Muscle of arm (tissue), 12 donors: ENCODE measurements around the gene AGBL4. TPM values are rescaled to one million over a fixed set of nuclear protein-coding genes. Genes with fewer than 3 reads are reported as not detected.

Experiments
- DNase-seq: peaks from one replicate; pipeline ENCODE4 v3.0.0-alpha.2; 2013
- polyA plus RNA-seq, 12 donors: library from polyadenylated mRNA; unstranded; fragments of 120-200 nt; gene quantifications; one replicate each; pipeline ENCODE4 v1.2.1, GENCODE V29; 2013; ENCODE audit not compliant: insufficient read length in 12 of 12

AGBL4 gene
- polyA plus RNA-seq, 12 donors = 0.12 to 0.72 (median 0.21) TPM; not detected in 2

DNA sequence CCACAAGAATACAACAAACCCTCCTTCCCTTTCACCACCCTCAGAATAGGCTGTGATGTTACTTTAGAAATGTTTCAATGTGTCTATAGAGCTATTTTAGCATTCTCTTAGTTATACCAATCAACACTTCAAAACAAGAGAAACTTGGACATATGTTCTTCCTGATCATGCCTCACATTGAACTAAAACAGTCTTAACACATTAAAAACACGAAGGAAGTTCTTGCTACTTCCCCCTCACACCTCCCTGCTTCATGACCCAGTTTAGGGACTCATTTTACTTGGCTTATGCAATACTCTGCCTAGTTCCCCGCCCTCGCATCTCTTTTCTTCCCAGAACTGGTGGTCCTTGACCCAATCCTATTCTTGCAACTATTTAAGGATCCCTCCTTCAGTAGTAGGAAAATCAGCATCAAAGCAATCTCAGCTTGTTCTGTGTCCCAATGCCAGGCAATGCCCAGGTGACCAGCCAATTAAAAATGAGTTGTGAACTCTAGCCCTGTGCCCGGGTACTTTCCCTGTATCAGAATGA is 838.2 kb downstream of the AGBL4 start:
- DNase-seq = no peak

GRCh38 chr1:49183489-49183888 is 840.3 kb downstream of the AGBL4 start:
- DNase-seq = no peak

GRCh38 chr1:49181033-49181432 is 842.7 kb downstream of the AGBL4 start:
- DNase-seq = no peak

GRCh38 chr1:49171941-49172593 is 851.7 kb downstream of the AGBL4 start:
- no peak for DNase-seq

- DNase-seq = no peak
Observed at GRCh38 chr1:49166031-49166430, 857.7 kb downstream of the AGBL4 start.

- no peak for DNase-seq
Observed at GRCh38 chr1:49163031-49163430, 860.7 kb downstream of the AGBL4 start.

DNA sequence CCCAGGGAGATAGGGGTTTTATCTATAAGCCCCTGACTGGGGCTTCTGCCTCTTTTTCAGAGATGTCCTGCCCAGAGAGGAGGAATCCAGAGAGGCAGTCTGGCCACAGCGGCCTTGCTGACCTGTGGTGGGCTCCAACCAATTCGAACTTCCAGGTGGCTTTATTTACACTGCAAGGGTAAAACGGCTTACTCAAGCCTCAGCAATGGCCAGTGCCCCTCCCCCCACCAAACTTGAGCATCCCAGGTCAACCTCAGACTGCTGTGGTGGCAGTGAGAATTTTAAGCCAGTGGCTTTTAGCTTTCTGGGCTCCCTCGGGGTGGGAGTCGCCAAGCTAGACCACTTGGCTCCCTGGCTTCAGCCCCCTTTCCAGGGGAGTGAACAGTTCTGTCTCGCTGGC is 863.1 kb downstream of the AGBL4 start:
- no peak for DNase-seq

GRCh38 chr1:49136738-49137251 is 887.0 kb downstream of the AGBL4 start:
- no peak for DNase-seq

DNA sequence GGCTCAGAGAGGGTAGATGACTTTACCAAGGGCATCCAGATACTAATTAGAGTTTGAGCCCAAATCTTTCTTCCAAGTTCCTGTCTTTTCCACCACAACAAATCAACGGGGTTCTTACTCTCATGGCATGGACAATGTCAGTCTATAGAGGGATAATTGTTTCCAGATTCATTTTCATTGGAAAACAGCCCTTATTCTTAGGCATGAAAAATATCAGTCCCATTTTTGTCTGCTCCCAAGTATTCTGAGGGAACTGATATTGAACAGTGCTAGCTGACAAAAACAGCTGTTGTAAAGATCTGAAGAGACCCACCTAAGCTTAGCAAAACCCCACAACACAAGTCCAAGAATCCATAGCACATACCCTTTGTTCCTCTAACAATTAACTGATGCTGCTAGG is 898.0 kb downstream of the AGBL4 start:
- DNase-seq = no peak

- DNase-seq = no peak
Observed at GRCh38 chr1:49111931-49112330, 911.8 kb downstream of the AGBL4 start.

- no peak for DNase-seq
Observed at GRCh38 chr1:49106445-49106844, 917.3 kb downstream of the AGBL4 start.

GRCh38 chr1:49104575-49104974 is 919.2 kb downstream of the AGBL4 start:
- no peak for DNase-seq

- DNase-seq = no peak
Observed at GRCh38 chr1:49102752-49103151, 921.0 kb downstream of the AGBL4 start.

- DNase-seq = no peak
Observed at GRCh38 chr1:49098866-49099265, 924.9 kb downstream of the AGBL4 start.

DNA sequence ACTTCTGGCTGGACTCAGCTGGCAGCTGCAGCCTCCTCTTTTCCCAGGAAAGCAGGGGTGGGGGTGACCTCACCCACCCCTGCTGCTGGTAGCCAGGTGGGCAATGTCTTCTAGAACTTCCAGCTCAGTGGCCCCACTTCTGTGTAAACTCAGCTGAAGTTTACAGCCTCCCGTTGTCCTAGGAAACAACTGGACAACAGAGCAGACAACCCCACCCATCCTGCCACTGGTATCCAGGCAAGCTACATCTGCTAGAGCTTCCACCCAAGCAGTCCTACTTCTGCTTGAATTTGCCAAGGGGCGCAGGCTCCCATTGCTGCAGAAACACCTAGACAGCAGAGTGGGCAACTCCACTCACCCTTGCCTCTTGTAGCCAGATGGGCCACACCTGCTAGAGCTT is 937.4 kb downstream of the AGBL4 start:
- no peak for DNase-seq

- DNase-seq = no peak
Observed at GRCh38 chr1:49085079-49085478, 938.7 kb downstream of the AGBL4 start.

DNA sequence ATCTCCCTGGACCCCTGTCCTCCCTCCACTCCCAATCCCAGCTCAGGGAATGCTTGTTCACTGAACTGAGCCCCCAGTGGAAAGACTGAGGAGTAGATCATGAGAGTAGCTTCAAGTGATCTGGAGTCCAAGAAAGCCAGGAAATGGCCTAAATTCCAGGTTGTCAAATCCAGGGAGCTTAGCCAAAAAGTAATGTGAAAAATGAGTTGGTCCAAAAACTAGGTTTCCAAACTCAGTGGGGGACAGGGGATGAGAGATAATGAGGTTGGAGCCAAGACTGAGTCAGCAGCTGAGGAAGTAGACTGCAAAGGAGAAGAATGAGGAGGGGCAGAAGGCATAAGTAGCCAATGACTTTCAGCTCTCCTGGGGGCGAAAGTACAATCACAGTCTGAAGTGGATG is 963.0 kb downstream of the AGBL4 start:
- DNase-seq = peak; percentile 25

DNA sequence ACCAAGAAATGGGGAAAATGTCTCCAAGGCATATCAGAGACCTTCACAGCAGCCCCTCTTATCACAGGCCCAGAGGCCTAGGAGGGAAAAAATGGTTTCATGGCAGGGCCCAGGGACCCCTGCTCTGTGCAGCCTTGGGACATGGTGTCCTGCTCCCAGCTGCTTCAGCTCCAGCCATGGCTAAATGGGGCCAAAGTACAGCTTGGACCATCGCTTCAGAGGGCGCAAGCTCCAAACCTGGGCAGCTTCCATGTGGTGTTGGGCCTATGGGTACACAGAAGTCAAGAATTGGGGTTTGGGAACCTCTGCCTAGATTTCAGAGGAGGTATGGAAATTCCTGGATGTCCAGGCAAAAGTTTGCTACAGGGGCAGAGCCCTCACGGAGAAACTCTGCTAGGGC is 964.7 kb downstream of the AGBL4 start:
- DNase-seq = no peak

DNA sequence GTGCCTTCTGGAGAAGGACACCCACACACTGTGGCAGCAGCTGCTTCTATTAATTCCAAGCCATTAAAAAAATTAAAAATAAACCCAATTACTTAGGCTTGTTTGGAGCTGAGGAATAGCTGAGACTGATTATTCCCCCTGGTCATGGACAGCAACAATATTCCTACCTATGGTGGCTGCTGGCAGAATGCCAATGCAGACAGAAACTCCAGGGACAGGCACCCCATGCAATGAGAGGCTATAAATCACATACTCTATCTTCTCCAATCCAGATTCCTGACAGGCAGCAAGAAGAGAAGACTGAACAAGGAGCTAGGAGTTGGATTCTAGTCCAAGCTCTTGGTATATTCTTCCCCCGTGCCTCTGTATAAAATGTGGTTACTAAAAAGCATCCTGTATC is 971.7 kb downstream of the AGBL4 start:
- no peak for DNase-seq

- DNase-seq = no peak
Observed at GRCh38 chr1:49051647-49052046, 972.1 kb downstream of the AGBL4 start.

DNA sequence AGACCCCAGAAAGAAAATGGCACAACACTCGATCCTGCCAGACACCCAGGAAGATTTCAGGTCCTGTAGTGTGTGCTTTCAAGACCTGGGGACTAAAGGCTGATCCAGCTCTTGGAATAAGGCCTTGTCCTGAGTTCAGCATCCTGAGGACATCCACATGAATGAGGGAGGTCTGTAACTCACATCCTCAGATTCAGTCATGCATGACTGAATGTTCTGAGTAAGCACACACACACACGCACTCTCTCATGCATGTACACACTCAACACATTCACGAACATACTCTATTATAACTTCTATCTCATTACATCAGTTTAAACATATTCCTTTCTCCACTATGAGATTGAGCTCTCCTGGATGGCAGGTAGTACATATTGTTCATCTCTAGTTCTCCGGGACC is 973.7 kb downstream of the AGBL4 start:
- DNase-seq = no peak

GRCh38 chr1:49048188-49048587 is 975.6 kb downstream of the AGBL4 start:
- DNase-seq = no peak

DNA sequence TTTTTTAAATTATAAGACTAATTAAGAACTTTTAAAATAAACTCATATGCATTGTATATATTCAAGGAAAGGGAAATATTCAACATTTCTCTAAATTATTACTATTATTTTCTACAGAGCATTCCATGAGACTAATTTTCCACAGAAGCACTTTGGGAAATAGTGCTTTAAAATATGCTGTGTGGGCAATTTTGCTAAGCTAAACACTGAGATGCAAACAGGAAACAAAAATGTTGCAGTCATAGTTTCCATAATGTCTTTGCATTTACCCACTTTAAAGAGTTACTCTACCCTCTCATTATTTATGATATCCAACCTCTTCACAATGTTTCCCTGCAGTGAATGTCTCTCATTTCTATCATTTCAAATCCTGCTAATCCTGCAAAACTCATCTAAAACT is 977.4 kb downstream of the AGBL4 start:
- no peak for DNase-seq

GRCh38 chr1:49045371-49045770 is 978.4 kb downstream of the AGBL4 start:
- no peak for DNase-seq
